HepG2 (cell line): ENCODE measurements around the gene TLCD1. TPM values are rescaled to one million over a fixed set of nuclear protein-coding genes. Genes with fewer than 3 reads are reported as not detected.

Experiments
- ASH2L ChIP-seq: fragments of 300-600, 200-600 bp; sonication (generic); IDR thresholded peaks from 2 replicates; pipeline ENCODE4 v1.7.0; 2017; ENCODE audit warnings: low read depth, mild to moderate bottlenecking, moderate library complexity, mixed read lengths, low read length; ENCODE audit not compliant: insufficient read length
- BHLHE40 ChIP-seq: IDR thresholded peaks from 2 replicates; pipeline ENCODE4 v1.6.1; 2011; ENCODE audit warnings: low read length, improper control_type of control experiment
- EEA1 ChIP-seq: sonication (generic); formaldehyde crosslinking; IDR thresholded peaks from 2 replicates; pipeline ENCODE4 v1.5.1; 2020; ENCODE audit warnings: mild to moderate bottlenecking, missing genetic modification reagents, borderline replicate concordance
- FOSL1 ChIP-seq: sonication (generic); formaldehyde crosslinking; IDR thresholded peaks from 2 replicates; pipeline ENCODE4 v1.9.0; 2021; ENCODE audit warnings: missing genetic modification reagents, borderline replicate concordance
- HNRNPUL1 ChIP-seq: fragments of 200-400 bp; formaldehyde crosslinking; IDR thresholded peaks from 2 replicates; pipeline ENCODE4 v1.6.1; 2017; ENCODE audit warnings: low read depth, mild to moderate bottlenecking, low read length, moderate library complexity
- KDM4B ChIP-seq: sonication (generic); formaldehyde crosslinking; IDR thresholded peaks from 2 replicates; pipeline ENCODE4 v1.4.0; 2020; ENCODE audit warnings: missing genetic modification reagents
- MED13 ChIP-seq: sonication (generic); formaldehyde crosslinking; IDR thresholded peaks from 2 replicates; pipeline ENCODE4 v1.5.0; 2020; ENCODE audit warnings: missing genetic modification reagents
- MTERF4 ChIP-seq: sonication (generic); formaldehyde crosslinking; IDR thresholded peaks from 2 replicates; pipeline ENCODE4 v1.8.0; 2023; ENCODE audit warnings: mild to moderate bottlenecking, missing genetic modification reagents
- NCOR1 ChIP-seq: fragments of 200-600 bp; sonication (generic); IDR thresholded peaks from 2 replicates; pipeline ENCODE4 v1.7.0; 2017; ENCODE audit warnings: antibody characterized with exemption, low read length, borderline replicate concordance
- RCOR2 ChIP-seq: IDR thresholded peaks from 2 replicates; pipeline ENCODE4 v1.6.1; 2016; ENCODE audit warnings: missing biosample characterization, missing genetic modification reagents
- RFXANK ChIP-seq: IDR thresholded peaks from 2 replicates; pipeline ENCODE4 v1.6.1; 2016
- RNF219 ChIP-seq: sonication (generic); formaldehyde crosslinking; IDR thresholded peaks from 2 replicates; pipeline ENCODE4 v1.5.0; 2020; ENCODE audit warnings: mild to moderate bottlenecking, missing genetic modification reagents
- SATB2 ChIP-seq: sonication (generic); formaldehyde crosslinking; IDR thresholded peaks from 2 replicates; pipeline ENCODE4 v1.5.0; 2020; ENCODE audit warnings: missing genetic modification reagents
- SIN3B ChIP-seq: fragments of 150-350 bp; IDR thresholded peaks from 2 replicates; pipeline ENCODE4 v1.6.1; 2014; ENCODE audit warnings: low read length
- SP4 ChIP-seq: sonication (generic); formaldehyde crosslinking; IDR thresholded peaks from 2 replicates; pipeline ENCODE4 v1.8.1; 2023; ENCODE audit warnings: mild to moderate bottlenecking, missing genetic modification reagents
- TCF7 ChIP-seq: sonication (generic); IDR thresholded peaks from 2 replicates; pipeline ENCODE4 v1.6.1; 2016; ENCODE audit warnings: antibody characterized with exemption, low read depth
- THAP11 ChIP-seq: IDR thresholded peaks from 2 replicates; pipeline ENCODE4 v1.6.1; 2016; ENCODE audit warnings: missing biosample characterization, missing genetic modification reagents
- TOE1 ChIP-seq: sonication (generic); formaldehyde crosslinking; IDR thresholded peaks from 2 replicates; pipeline ENCODE4 v1.4.0; 2020; ENCODE audit warnings: mild to moderate bottlenecking, missing genetic modification reagents
- U2AF2 ChIP-seq: fragments of 200-400 bp; formaldehyde crosslinking; IDR thresholded peaks from 2 replicates; pipeline ENCODE4 v1.6.1; 2017; ENCODE audit warnings: low read depth, mild to moderate bottlenecking, low read length
- ZFAT ChIP-seq: sonication (generic); formaldehyde crosslinking; conservative IDR thresholded peaks from 2 replicates; pipeline ENCODE4 v1.8.1; 2023; ENCODE audit warnings: missing genetic modification reagents, inconsistent platforms
- ZMYM3 ChIP-seq: sonication (generic); formaldehyde crosslinking; IDR thresholded peaks from 2 replicates; pipeline ENCODE4 v1.5.1; 2020; ENCODE audit warnings: mild to moderate bottlenecking, missing genetic modification reagents
- ZNF672 ChIP-seq: sonication (generic); formaldehyde crosslinking; IDR thresholded peaks from 2 replicates; pipeline ENCODE4 v1.8.1; 2022; ENCODE audit warnings: missing genetic modification reagents
- ZNF782 ChIP-seq: sonication (generic); formaldehyde crosslinking; IDR thresholded peaks from 2 replicates; pipeline ENCODE4 v1.4.0; 2020; ENCODE audit warnings: missing genetic modification reagents, mild to moderate bottlenecking, borderline replicate concordance
- polyA plus RNA-seq, 8 experiments: library from polyadenylated mRNA; depleted of rRNA in 3 of 8; stranded (reverse) in 7 of 8; unstranded in 1 of 8; fragments of >200 nt; fragmentation: Illumina TruSeq in 4 of 8; extraction: Trizol in 4 of 8; gene quantifications; 2 replicates each; pipeline versions ENCODE4 v1.2.1 to v1.2.3, GENCODE V29; 2011 to 2016; ENCODE audit warnings: low read depth in 4 of 8, missing spikeins in 1 of 8, mixed read lengths in 1 of 8; ENCODE audit not compliant: insufficient read depth in 1 of 8
- total RNA-seq, 5 experiments: library from RNA; depleted of rRNA; stranded (reverse); fragments of >200 nt; fragmentation: Illumina TruSeq; extraction: Trizol; gene quantifications; 2 replicates each; pipeline ENCODE4 v1.2.3, GENCODE V29; 2016; ENCODE audit warnings: low read depth in 1 of 5
- TF ChIP-seq, protein P1 (sequence below): IDR thresholded peaks from 2 replicates; pipeline ENCODE4 v1.6.1; 2016; ENCODE audit warnings: low read depth, borderline replicate concordance
- TF ChIP-seq, protein P2 (sequence below): sonication (generic); formaldehyde crosslinking; IDR thresholded peaks from 2 replicates; pipeline ENCODE4 v1.8.1; 2023; ENCODE audit warnings: mild to moderate bottlenecking, missing genetic modification reagents

The TLCD1 gene
- total and polyA plus RNA-seq, 2 of the 13 experiments (the other 11 are each of a cell fraction or from before 2014, with no cell fraction given) = 14.9 to 19.6 TPM

GRCh38 chr17:28750178-28751047, 24.4 kb upstream of the TLCD1 start (continued):
- TF ChIP-seq MTERF4 = no peak
- TF ChIP-seq SIN3B = peak; percentile 56; the same call in 1 of the 2 replicates
- no peak for TF ChIP-seq ZMYM3 (CRISPR knock-in tag)
- TF ChIP-seq THAP11 (CRISPR knock-in tag) = peak; percentile 76
- 0 out of 2 replicates have a peak, but pooled peaks have one; percentile 25 for TF ChIP-seq KDM4B (CRISPR knock-in tag)
- no peak for TF ChIP-seq NCOR1
- no peak for TF ChIP-seq BHLHE40
- TF ChIP-seq ASH2L = no peak
- no peak for TF ChIP-seq ZFAT
- TF ChIP-seq, protein P1, sequence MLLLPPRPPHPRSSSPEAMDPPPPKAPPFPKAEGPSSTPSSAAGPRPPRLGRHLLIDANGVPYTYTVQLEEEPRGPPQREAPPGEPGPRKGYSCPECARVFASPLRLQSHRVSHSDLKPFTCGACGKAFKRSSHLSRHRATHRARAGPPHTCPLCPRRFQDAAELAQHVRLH (CRISPR knock-in tag) = peak; percentile 63; the same call in 1 of the 2 replicates
- TF ChIP-seq RNF219 (CRISPR knock-in tag) = no peak
- no peak; the same call in 1 of the 2 replicates for TF ChIP-seq ZNF782 (CRISPR knock-in tag)
- no peak for TF ChIP-seq SATB2 (CRISPR knock-in tag)
- TF ChIP-seq ZNF672 (CRISPR knock-in tag) = no peak
- TF ChIP-seq EEA1 (CRISPR knock-in tag) = no peak
- TF ChIP-seq TCF7 = no peak
- TF ChIP-seq, protein P2, sequence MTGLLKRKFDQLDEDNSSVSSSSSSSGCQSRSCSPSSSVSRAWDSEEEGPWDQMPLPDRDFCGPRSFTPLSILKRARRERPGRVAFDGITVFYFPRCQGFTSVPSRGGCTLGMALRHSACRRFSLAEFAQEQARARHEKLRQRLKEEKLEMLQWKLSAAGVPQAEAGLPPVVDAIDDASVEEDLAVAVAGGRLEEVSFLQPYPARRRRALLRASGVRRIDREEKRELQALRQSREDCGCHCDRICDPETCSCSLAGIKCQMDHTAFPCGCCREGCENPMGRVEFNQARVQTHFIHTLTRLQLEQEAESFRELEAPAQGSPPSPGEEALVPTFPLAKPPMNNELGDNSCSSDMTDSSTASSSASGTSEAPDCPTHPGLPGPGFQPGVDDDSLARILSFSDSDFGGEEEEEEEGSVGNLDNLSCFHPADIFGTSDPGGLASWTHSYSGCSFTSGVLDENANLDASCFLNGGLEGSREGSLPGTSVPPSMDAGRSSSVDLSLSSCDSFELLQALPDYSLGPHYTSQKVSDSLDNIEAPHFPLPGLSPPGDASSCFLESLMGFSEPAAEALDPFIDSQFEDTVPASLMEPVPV (CRISPR knock-in tag) = no peak
- no peak for TF ChIP-seq FOSL1 (CRISPR knock-in tag)
- TF ChIP-seq RCOR2 (CRISPR knock-in tag) = no peak
- TF ChIP-seq SP4 (CRISPR knock-in tag) = no peak
- no peak for TF ChIP-seq MED13 (CRISPR knock-in tag)
- TF ChIP-seq TOE1 (CRISPR knock-in tag) = no peak
- TF ChIP-seq RFXANK (CRISPR knock-in tag) = no peak
- TF ChIP-seq HNRNPUL1 = no peak
- TF ChIP-seq U2AF2 = no peak
